Measurements from ENCODE around the gene CAPN6. TPM values are rescaled to one million over a fixed set of nuclear protein-coding genes. Genes with fewer than 3 reads are reported as not detected.

The CAPN6 gene
- total RNA-seq, 4 donors from 2014 or later, result 0.60 to 2.2 (median 1.1) TPM

DNA sequence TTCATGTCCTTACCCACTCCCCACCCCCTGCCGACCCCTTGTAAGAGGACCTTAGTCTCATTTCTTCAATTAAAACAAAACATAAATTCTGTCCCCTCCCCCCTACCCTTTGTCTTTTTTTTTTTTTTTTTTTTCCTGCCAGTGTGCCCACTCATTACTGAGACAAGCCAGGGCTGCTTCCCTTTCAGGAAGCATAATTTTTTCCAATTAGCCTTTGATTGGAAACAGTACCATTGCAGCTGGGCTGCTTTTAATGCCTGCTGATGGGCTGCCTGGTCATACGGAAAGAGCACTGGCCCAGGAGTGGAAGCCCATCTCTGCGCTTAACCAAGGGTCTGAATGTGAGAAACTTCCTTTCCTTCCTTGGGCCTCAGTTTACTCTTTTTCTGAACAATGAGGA is 18.6 kb upstream of the CAPN6 start:
- Histone ChIP-seq H3K27ac (no peak overlapping the region), H3K4me3 (no peak overlapping the region), H3K27me3 (peaks cover 0 to 20% of the 10 kb centered on the region in 2 donors), H3K36me3 (no peaks in the 10 kb centered on the region), H3K4me1 (no peaks in the 10 kb centered on the region), H3K9me3 (no peaks in the 10 kb centered on the region)
- TF ChIP-seq POLR2A (IDR thresholded peaks at IDR 0.05), result no peak
- TF ChIP-seq EP300 (IDR thresholded peaks at IDR 0.05), result no peak
- TF ChIP-seq, protein P1, sequence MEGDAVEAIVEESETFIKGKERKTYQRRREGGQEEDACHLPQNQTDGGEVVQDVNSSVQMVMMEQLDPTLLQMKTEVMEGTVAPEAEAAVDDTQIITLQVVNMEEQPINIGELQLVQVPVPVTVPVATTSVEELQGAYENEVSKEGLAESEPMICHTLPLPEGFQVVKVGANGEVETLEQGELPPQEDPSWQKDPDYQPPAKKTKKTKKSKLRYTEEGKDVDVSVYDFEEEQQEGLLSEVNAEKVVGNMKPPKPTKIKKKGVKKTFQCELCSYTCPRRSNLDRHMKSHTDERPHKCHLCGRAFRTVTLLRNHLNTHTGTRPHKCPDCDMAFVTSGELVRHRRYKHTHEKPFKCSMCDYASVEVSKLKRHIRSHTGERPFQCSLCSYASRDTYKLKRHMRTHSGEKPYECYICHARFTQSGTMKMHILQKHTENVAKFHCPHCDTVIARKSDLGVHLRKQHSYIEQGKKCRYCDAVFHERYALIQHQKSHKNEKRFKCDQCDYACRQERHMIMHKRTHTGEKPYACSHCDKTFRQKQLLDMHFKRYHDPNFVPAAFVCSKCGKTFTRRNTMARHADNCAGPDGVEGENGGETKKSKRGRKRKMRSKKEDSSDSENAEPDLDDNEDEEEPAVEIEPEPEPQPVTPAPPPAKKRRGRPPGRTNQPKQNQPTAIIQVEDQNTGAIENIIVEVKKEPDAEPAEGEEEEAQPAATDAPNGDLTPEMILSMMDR (IDR thresholded peaks at IDR 0.05), result no peak
- no peak for DNase-seq (ENCODE audit: low spot score in 2 of 2)
- WGBS, 2 donors, result 81 to 86% methylated on average over 3 of the region's 3 CpGs

DNA sequence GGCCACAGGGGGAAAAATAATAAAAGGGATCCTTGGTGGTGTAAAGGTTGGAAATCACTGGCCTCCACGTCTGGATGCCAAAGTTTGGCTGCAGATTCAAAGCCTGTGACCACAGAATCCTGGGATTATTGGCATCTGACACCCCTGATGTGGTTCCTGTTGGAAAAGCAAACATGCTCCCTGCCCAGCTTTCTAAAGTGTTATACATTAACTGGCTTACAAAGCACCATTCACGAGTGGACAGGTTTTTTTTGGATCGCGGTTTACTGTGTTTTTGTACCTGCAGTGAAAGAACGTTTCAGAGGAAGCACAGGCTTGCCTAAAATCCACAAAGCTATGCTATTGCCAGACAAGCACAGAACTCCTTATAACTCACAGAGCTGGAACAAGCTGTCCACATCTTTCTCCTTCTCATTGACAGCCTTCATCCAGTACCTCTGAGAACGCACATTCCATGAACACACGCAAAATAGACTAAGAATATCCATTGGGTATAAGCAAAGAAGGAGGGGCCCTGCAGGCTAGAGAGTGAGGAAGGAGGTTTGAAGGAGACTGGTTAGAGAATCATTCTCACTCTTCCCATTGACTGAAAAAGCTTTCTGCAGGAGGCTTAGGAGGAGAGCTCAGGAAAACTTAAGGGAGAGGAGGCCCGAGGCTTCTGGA is 14.5 kb upstream of the CAPN6 start:
- TF ChIP-seq EP300 (IDR thresholded peaks at IDR 0.05) (no peak), POLR2A (IDR thresholded peaks at IDR 0.05) (no peak)
- TF ChIP-seq, protein P1 (IDR thresholded peaks at IDR 0.05), result no peak
- Histone ChIP-seq H3K27me3 (peaks cover 0 to 9% of the 10 kb centered on the region in 2 donors), H3K27ac (no peak overlapping the region), H3K4me1 (no peaks in the 10 kb centered on the region), H3K9me3 (no peaks in the 10 kb centered on the region), H3K36me3 (no peaks in the 10 kb centered on the region), H3K4me3 (no peak overlapping the region)
- DNase-seq (ENCODE audit: low spot score in 2 of 2), result no peak
- 31 to 40% methylated on average over 8 of the region's 8 CpGs for WGBS, 2 donors

DNA sequence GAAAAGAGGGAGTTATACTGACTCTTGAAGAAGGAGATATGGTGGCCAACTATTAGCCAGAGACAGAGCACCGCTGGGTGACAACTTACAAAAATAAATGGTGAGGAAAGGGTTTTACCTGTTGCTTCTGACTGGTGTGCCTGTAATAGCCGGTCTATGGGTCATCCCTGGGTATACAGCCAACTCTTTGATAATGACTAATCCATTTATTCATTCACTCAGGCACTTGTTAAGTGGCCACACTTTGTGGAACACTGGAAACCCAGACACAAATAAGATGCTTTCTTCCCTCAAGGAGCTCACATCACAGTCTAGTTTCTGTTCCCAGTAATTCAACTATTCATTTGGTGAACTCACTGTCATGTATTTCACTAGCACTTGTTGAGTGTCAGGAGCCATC is 13.2 kb upstream of the CAPN6 start:
- no peak for DNase-seq (ENCODE audit: low spot score in 2 of 2)
- WGBS, 2 donors, result 67 to 96% methylated on average over 2 of the region's 2 CpGs
- no peaks in the 10 kb centered on the region for H3K4me1 ChIP-seq
- no peak for TF ChIP-seq EP300 (IDR thresholded peaks at IDR 0.05)
- no peak overlapping the region for H3K4me3 ChIP-seq
- H3K36me3 ChIP-seq, result no peaks in the 10 kb centered on the region
- no peaks in the 10 kb centered on the region for H3K9me3 ChIP-seq
- H3K27ac ChIP-seq, result no peak overlapping the region
- H3K27me3 ChIP-seq, result peaks cover 0 to 12% of the 10 kb centered on the region in 2 donors

DNA sequence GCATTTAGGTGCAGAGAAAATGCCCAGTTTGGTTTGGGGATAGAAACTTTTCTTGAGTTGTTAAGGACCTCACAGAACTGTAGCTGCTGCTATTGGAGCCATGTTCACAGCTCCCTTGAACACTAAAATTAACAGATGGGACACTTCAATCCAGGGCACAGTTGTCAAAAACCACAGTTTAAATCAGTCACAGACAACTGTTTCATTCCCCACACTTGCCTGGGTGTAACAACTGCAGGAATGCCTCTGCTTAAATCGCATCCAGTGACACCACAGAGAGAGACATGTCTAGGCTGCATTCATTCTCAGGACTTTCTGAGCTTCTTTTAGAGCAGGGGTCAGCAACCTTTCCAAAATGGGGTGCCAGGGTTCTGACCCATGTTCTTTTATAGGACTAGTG is 12.7 kb upstream of the CAPN6 start:
- Histone ChIP-seq H3K4me3 (no peak overlapping the region), H3K4me1 (no peaks in the 10 kb centered on the region), H3K27ac (no peak overlapping the region), H3K27me3 (peaks cover 0 to 12% of the 10 kb centered on the region in 2 donors), H3K36me3 (no peaks in the 10 kb centered on the region), H3K9me3 (no peaks in the 10 kb centered on the region)
- DNase-seq (ENCODE audit: low spot score in 2 of 2), result no peak
- TF ChIP-seq, protein P1 (IDR thresholded peaks at IDR 0.05), result no peak
- TF ChIP-seq POLR2A (IDR thresholded peaks at IDR 0.05) (no peak), EP300 (IDR thresholded peaks at IDR 0.05) (no peak)
- 64 to 75% methylated on average over 1 of the region's 1 CpG for WGBS, 2 donors

DNA sequence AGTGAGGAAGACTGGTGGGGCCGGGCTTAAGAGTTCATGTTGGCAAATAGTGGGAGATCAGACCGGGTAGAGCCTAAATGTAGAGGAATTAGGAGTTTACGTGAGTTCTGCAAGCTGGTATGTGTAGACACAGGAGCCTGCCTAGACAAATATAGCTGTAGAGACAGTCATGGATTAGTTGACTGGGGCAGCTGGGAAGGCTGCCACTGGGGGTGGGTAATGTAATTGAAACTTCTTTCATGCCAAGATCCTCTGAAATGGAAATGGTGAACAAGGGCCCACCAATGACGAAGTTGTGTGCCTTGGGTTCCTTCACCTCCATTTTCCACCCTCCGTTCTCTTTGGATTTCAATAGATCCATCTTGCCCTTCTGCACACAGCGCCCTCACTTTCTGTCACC is 11.9 kb upstream of the CAPN6 start:
- H3K27ac ChIP-seq, result no peak overlapping the region
- no peak for DNase-seq (ENCODE audit: low spot score in 2 of 2)
- no peaks in the 10 kb centered on the region for H3K9me3 ChIP-seq
- TF ChIP-seq EP300 (IDR thresholded peaks at IDR 0.05), result no peak
- TF ChIP-seq POLR2A (IDR thresholded peaks at IDR 0.05), result no peak
- TF ChIP-seq, protein P1 (IDR thresholded peaks at IDR 0.05), result no peak
- 78 to 96% methylated on average over 6 of the region's 6 CpGs for WGBS, 2 donors
- H3K4me3 ChIP-seq, result no peak overlapping the region
- no peaks in the 10 kb centered on the region for H3K36me3 ChIP-seq
- no peaks in the 10 kb centered on the region for H3K4me1 ChIP-seq
- H3K27me3 ChIP-seq, result peaks cover 0 to 12% of the 10 kb centered on the region in 2 donors
